Tibial nerve (tissue), 4 donors: ENCODE results near the gene CYP26B1.

Experiments
- EP300 ChIP-seq, 2 donors: sonication (generic); formaldehyde crosslinking; IDR thresholded peaks; one replicate each; pipeline ENCODE4 v1.6.1; 2017; ENCODE audit warnings: antibody characterized with exemption in 2 of 2, mild to moderate bottlenecking in 1 of 2
- POLR2A ChIP-seq, 2 donors: fragments of 450-650 bp; IDR thresholded peaks; one replicate each; pipeline ENCODE4 v1.6.1; 2017; ENCODE audit warnings: antibody characterized with exemption in 2 of 2, mild to moderate bottlenecking in 2 of 2, moderate library complexity in 2 of 2
- TF ChIP-seq, protein P1 (sequence below), 5 experiments: fragments of 200-600 bp in 3 of 5; fragments of 450-650 bp in 2 of 5; sonication (generic) in 3 of 5; IDR thresholded peaks; one replicate each; pipeline ENCODE4 v1.5.1; 2016 to 2019; ENCODE audit warnings: antibody characterized with exemption in 5 of 5, mild to moderate bottlenecking in 3 of 5, moderate library complexity in 2 of 5

DNA sequence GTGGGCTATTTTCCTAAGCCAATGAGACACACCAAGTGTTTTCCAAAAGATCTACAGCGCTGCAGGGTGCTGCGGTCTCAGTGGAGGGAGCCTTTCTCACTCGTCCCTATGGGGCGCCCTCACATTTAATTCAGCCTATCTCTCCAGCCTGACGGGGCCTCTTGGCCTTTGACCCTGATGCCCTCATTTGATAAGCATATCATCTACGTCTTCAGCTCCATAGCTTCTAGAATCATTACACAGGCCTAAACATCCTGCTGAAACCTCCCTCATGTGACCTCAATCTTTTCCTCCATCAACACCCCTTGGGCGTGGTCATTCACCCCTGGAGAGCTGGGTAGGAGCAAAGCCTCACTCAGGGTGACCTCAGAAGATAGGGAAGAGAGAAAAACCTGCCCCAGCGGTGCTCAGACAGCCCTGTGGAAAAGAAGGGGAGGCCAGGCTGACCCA, 57.4 kb downstream of the CYP26B1 start:
- TF ChIP-seq, protein P1, sequence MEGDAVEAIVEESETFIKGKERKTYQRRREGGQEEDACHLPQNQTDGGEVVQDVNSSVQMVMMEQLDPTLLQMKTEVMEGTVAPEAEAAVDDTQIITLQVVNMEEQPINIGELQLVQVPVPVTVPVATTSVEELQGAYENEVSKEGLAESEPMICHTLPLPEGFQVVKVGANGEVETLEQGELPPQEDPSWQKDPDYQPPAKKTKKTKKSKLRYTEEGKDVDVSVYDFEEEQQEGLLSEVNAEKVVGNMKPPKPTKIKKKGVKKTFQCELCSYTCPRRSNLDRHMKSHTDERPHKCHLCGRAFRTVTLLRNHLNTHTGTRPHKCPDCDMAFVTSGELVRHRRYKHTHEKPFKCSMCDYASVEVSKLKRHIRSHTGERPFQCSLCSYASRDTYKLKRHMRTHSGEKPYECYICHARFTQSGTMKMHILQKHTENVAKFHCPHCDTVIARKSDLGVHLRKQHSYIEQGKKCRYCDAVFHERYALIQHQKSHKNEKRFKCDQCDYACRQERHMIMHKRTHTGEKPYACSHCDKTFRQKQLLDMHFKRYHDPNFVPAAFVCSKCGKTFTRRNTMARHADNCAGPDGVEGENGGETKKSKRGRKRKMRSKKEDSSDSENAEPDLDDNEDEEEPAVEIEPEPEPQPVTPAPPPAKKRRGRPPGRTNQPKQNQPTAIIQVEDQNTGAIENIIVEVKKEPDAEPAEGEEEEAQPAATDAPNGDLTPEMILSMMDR (IDR thresholded peaks at IDR 0.05), result no peak
- TF ChIP-seq EP300 (IDR thresholded peaks at IDR 0.05) (no peak), POLR2A (IDR thresholded peaks at IDR 0.05) (no peak)
